A172 (cell line): ENCODE results near the gene MTX2. TPM values are rescaled to one million over a fixed set of nuclear protein-coding genes. Genes with fewer than 3 reads are reported as not detected.
"Not testable (repeated sequence)": the region's sequence is repeated elsewhere in the genome, so short reads cannot be mapped to it uniquely, and the experiment has no call there.

Experiments used
- DNase-seq: peaks from one replicate; pipeline ENCODE4 v3.0.0-alpha.2; 2015; ENCODE audit warnings: low spot score
- total RNA-seq: library from RNA; depleted of rRNA; stranded (reverse); fragments of >200 nt; shearing (Covaris generic); gene quantifications from 2 replicates; pipeline ENCODE4 v1.2.3, GENCODE V29; 2014; rRNA removed

The MTX2 gene
- total RNA-seq, 1 experiment from 2014 or later: 108 TPM

DNA sequence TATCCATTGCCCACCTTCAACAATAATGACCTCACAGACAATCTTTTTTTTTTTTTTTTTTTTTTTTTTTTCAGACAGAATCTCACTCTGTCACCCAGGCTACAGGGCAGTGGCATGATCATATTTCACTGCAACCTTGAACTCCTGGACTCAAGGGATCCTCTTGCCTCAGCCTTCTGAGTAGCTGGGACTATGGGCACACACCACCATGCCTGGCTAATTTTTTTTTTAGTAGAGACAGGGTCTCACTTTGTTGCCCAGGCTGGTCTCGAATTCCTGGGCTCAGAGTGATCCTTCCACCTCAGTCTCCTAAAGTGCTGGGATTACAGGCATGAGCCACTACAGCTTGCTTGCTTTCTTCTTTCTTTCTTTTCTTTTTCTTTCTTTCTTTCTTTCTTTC lies 103.9 kb downstream of the MTX2 start:
- DNase-seq: not testable (repeated sequence)

DNA sequence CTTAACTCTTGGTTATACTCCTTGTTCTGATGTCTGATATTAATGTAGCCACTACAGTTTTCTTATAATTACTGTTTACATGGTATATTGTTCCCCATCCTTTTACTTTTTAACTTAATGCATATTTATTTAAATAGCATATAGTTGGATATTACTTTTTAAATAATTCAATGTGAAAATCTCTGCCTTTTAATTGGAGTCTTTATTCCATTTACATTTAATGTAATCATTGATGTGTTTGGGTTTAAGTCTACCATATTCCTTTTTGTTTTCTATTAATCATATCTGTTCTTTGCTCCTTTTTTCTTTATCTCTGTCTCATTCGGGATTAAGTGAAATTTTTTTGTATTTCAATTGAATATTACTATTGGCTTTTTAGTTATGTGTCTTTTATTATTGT lies 109.1 kb downstream of the MTX2 start:
- DNase-seq: no peak

DNA sequence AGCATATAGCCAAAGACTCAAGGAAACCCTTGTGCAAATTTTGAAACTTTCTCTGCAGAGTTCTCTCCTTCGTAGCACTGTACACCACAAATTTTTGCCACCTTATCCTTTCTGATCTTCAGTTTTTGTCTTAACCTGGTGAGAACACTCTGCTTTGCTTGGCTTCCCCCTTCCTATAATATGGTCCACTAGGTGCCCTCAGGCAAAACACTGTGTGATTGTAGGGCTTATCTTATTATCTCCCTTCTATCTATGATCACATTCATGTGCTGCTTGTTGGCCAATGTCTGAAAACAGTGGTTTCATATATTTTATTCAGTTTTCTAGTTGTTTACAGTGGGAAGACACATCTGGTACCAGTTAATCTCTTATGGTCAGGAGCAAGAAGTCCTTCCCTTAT lies 111.1 kb downstream of the MTX2 start:
- no peak for DNase-seq

GRCh38 chr2:176383100-176383499 lies 113.9 kb downstream of the MTX2 start:
- DNase-seq: no peak

GRCh38 chr2:176383836-176384442 lies 114.7 kb downstream of the MTX2 start:
- DNase-seq: no peak

GRCh38 chr2:176385219-176385759 lies 116.0 kb downstream of the MTX2 start:
- DNase-seq: no peak

GRCh38 chr2:176385838-176386237 lies 116.6 kb downstream of the MTX2 start:
- no peak for DNase-seq

Other genes with a start within 250 kb of the MTX2 start
- gene EVX2, start 185.5 kb upstream of the MTX2 start, total RNA-seq: not detected in 2 replicates
- gene HOXD13, start 176.7 kb upstream of the MTX2 start, total RNA-seq: 4.2 and 5.2 TPM in 2 replicates
- gene HOXD12, start 169.6 kb upstream of the MTX2 start, total RNA-seq: not detected in 2 replicates
- gene HOXD11, start 162.2 kb upstream of the MTX2 start, total RNA-seq: 17.3 and 23.9 TPM in 2 replicates
- gene HOXD10, start 152.7 kb upstream of the MTX2 start, total RNA-seq: 18.1 and 21.7 TPM in 2 replicates
- gene HOXD9, start 146.7 kb upstream of the MTX2 start, total RNA-seq: 2.8 and 3.6 TPM in 2 replicates
- 11.6 and 20.4 TPM in 2 replicates for gene HOXD8, start 139.7 kb upstream of the MTX2 start, total RNA-seq
- 0.77 and 3.9 TPM in 2 replicates for gene HOXD4, start 117.9 kb upstream of the MTX2 start, total RNA-seq
- gene HOXD3, start 112.1 kb upstream of the MTX2 start, total RNA-seq: 1.0 TPM in 2 replicates
- 0.34 TPM in 1 of 2 replicates, not detected in the other for gene HOXD1, start 80.8 kb upstream of the MTX2 start, total RNA-seq